ENCODE measurements around the gene LPAR1. TPM values are rescaled to one million over a fixed set of nuclear protein-coding genes. Genes with fewer than 3 reads are reported as not detected.

LPAR1 gene
- total RNA-seq, 1 experiment from 2014 or later, result 28.3 TPM

DNA sequence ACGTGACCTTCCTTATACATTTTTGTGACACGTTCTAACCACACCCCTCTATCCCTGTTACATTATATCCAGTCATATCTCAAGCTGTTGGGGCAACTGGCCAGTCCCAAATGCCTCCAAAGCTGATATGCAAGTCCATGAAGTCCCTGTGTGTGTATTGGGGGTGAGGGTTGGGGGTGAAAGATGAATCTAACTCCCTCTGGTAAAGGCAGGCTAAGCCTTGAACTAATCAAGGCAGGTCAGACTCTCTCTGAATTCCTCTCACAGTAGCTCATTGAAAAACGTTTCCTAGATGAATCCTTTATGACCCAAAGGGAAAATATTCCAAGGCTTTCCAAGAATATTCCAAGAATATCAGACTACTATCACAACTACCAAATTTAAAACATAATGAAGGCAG lies 195.3 kb downstream of the LPAR1 start:
- no peaks in the 10 kb centered on the region for H3K27me3 ChIP-seq (replicated peaks; ENCODE audit: insufficient read depth, low read depth, low read length, poor library complexity)
- no TSS peak for BruUV-seq (replicated peaks)
- intact Hi-C loops (cut with micrococcal nuclease; ENCODE audit: unreplicated experiment), result no loop called here
- no peak for TF ChIP-seq CTCF (conservative IDR thresholded peaks at IDR 0.05; ENCODE audit: low read depth, low read length)
- no peak for TF ChIP-seq EZH2 (IDR thresholded peaks at IDR 0.05; ENCODE audit: borderline replicate concordance, low read depth, low read length, poor library complexity, severe bottlenecking)
- ChIA-PET POLR2A (ENCODE audit: low non-redundant PET) (no interaction called here), CTCF (no interaction called here)
- DNase-seq (ENCODE audit: low spot score), result no peak
- no peaks in the 10 kb centered on the region for H3K4me1 ChIP-seq (ENCODE audit: insufficient read depth, low read length, poor library complexity, severe bottlenecking)
- H3K4me3 ChIP-seq (ENCODE audit: low read depth, low read length, poor library complexity, severe bottlenecking), result no peak overlapping the region
- no peaks in the 10 kb centered on the region for H3K36me3 ChIP-seq (ENCODE audit: insufficient read depth, low read length, poor library complexity, severe bottlenecking)
- H3K27ac ChIP-seq (ENCODE audit: low read depth, low read length, poor library complexity, severe bottlenecking), result no peak overlapping the region
- no peaks in the 10 kb centered on the region for H3K9me3 ChIP-seq (ENCODE audit: low read depth, low read length, poor library complexity, severe bottlenecking)

DNA sequence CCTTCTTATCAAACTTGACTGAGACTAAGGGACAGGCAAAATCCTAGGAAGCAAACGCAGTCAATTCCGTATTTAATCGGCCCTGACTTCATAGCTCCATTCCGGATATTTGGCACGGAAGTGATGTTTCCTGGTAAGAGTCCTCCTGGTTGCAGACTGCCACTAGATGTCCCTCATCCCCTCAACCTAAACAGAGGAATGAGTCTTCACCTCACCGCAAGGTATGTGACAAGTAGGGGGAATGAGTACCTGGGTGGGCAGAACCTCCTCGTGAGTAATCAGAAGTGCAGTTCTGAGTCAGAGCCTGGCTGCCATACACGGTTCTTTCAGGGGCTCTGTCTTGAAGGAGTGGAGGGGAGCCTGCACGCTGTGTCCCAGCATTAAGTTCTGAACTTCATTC lies 196.1 kb downstream of the LPAR1 start:
- H3K4me1 ChIP-seq (ENCODE audit: insufficient read depth, low read length, poor library complexity, severe bottlenecking), result no peaks in the 10 kb centered on the region
- no peak overlapping the region for H3K27ac ChIP-seq (ENCODE audit: low read depth, low read length, poor library complexity, severe bottlenecking)
- intact Hi-C loops (cut with micrococcal nuclease; ENCODE audit: unreplicated experiment), result no loop called here
- DNase-seq (ENCODE audit: low spot score), result no peak
- H3K36me3 ChIP-seq (ENCODE audit: insufficient read depth, low read length, poor library complexity, severe bottlenecking), result no peaks in the 10 kb centered on the region
- no peaks in the 10 kb centered on the region for H3K9me3 ChIP-seq (ENCODE audit: low read depth, low read length, poor library complexity, severe bottlenecking)
- H3K27me3 ChIP-seq (replicated peaks; ENCODE audit: insufficient read depth, low read depth, low read length, poor library complexity), result no peaks in the 10 kb centered on the region
- H3K4me3 ChIP-seq (ENCODE audit: low read depth, low read length, poor library complexity, severe bottlenecking), result no peak overlapping the region
- TF ChIP-seq EZH2 (IDR thresholded peaks at IDR 0.05; ENCODE audit: borderline replicate concordance, low read depth, low read length, poor library complexity, severe bottlenecking) (no peak), CTCF (conservative IDR thresholded peaks at IDR 0.05; ENCODE audit: low read depth, low read length) (peak; percentile 43; the same call in 1 of the 2 replicates)
- BruUV-seq (replicated peaks), result no TSS peak
- POLR2A ChIA-PET (ENCODE audit: low non-redundant PET), result no interaction called here
- CTCF ChIA-PET, result no interaction called here

DNA sequence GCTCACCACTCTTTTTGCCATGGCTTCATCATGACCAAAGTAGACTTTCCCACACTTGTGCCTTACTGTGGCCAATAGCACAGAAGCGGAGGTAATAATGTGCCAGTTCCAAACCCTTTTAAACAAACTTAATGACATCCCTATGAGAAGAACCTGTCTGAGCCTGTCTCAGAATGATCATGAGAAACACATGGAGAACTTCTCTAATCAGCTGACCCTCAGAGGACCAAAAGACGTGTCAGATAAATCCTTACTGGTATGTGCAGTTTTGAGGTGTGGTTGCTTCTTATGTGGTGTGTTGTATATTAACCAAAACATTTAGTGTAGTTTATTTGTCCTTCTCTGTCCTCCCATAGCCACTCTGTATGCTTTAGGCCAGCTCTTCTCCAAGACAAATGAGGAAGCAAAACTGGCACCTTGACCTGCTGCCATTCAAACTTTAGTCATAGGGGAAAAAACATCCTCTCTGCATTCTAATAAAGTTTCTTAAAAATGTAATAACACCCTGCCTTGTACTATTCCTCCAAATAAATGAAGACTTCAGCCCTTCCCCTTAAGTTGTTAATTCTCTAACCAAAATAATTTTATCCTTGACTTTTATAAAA lies 200.8 kb downstream of the LPAR1 start:
- no peak overlapping the region for H3K27ac ChIP-seq (ENCODE audit: low read depth, low read length, poor library complexity, severe bottlenecking)
- no peak overlapping the region for H3K4me3 ChIP-seq (ENCODE audit: low read depth, low read length, poor library complexity, severe bottlenecking)
- H3K4me1 ChIP-seq (ENCODE audit: insufficient read depth, low read length, poor library complexity, severe bottlenecking), result no peaks in the 10 kb centered on the region
- H3K9me3 ChIP-seq (ENCODE audit: low read depth, low read length, poor library complexity, severe bottlenecking), result no peaks in the 10 kb centered on the region
- BruUV-seq (replicated peaks), result no TSS peak
- ChIA-PET POLR2A (ENCODE audit: low non-redundant PET) (no interaction called here), CTCF (no interaction called here)
- TF ChIP-seq EZH2 (IDR thresholded peaks at IDR 0.05; ENCODE audit: borderline replicate concordance, low read depth, low read length, poor library complexity, severe bottlenecking), result no peak
- TF ChIP-seq CTCF (conservative IDR thresholded peaks at IDR 0.05; ENCODE audit: low read depth, low read length), result no peak
- intact Hi-C loops (cut with micrococcal nuclease; ENCODE audit: unreplicated experiment), result no loop called here
- no peaks in the 10 kb centered on the region for H3K27me3 ChIP-seq (replicated peaks; ENCODE audit: insufficient read depth, low read depth, low read length, poor library complexity)
- no peak for DNase-seq (ENCODE audit: low spot score)
- H3K36me3 ChIP-seq (ENCODE audit: insufficient read depth, low read length, poor library complexity, severe bottlenecking), result no peaks in the 10 kb centered on the region

All from A673 (cell line).